OCI-LY1 (cell line): ENCODE data around the gene CDH4.

Experiments
- EZH2 ChIP-seq: fragments of 200-600 bp; sonication (generic), shearing (Covaris generic); IDR thresholded peaks from 2 replicates; pipeline ENCODE4 v1.8.0; 2017; ENCODE audit warnings: borderline replicate concordance, mixed run types, mild to moderate bottlenecking, antibody characterized with exemption, low read length, moderate library complexity, mixed read lengths
- TF ChIP-seq, protein P1 (sequence below): fragments of 200-600 bp; sonication (generic), shearing (Covaris generic); IDR thresholded peaks from 2 replicates; pipeline ENCODE4 v1.5.1; 2017; ENCODE audit warnings: mild to moderate bottlenecking, antibody characterized with exemption, low read length, moderate library complexity, mixed read lengths

DNA sequence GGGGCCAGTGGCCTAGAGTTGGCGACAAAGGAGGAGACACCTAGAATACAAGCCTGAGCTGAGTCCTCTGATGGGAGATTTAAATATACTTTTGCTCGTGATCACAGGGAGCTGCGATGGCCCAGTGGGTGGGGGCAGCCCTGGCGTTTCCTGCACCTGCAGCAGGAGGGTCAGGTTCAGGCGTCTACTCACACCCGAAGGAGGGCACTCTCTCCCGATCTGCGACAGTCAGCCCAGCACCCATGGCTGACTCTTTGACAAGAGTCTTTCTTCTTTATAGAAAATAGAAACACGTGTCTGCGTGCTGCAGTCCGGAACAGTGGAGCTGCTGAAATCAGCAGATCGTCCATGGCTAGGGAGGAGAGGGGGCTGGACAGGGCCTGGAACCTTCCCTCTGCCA is 338.2 kb downstream of the CDH4 start:
- no peak for TF ChIP-seq EZH2
- TF ChIP-seq, protein P1, sequence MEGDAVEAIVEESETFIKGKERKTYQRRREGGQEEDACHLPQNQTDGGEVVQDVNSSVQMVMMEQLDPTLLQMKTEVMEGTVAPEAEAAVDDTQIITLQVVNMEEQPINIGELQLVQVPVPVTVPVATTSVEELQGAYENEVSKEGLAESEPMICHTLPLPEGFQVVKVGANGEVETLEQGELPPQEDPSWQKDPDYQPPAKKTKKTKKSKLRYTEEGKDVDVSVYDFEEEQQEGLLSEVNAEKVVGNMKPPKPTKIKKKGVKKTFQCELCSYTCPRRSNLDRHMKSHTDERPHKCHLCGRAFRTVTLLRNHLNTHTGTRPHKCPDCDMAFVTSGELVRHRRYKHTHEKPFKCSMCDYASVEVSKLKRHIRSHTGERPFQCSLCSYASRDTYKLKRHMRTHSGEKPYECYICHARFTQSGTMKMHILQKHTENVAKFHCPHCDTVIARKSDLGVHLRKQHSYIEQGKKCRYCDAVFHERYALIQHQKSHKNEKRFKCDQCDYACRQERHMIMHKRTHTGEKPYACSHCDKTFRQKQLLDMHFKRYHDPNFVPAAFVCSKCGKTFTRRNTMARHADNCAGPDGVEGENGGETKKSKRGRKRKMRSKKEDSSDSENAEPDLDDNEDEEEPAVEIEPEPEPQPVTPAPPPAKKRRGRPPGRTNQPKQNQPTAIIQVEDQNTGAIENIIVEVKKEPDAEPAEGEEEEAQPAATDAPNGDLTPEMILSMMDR = no peak
